Left lung (tissue), 10 donors: ENCODE measurements around the gene CNTD1. TPM values are rescaled to one million over a fixed set of nuclear protein-coding genes. Genes with fewer than 3 reads are reported as not detected.

Experiments
- ATAC-seq: fragments of 200-7000 bp; cut with Tn5 transposase; one replicate; pipeline ENCODE4 v1.9.1; 2020; ENCODE audit warnings: moderate library complexity
- DNase-seq, 4 donors: peaks; one replicate each; pipeline ENCODE4 v3.0.0-alpha.2; 2013 to 2020
- H3K27ac ChIP-seq, 2 donors: fragments of 200-600 bp; sonication (generic) in 1 of 2; one replicate each; pipeline versions ENCODE4 v1.5.0 to v1.8.0; 2020 to 2021
- H3K27me3 ChIP-seq, 2 donors: fragments of 200-600 bp; sonication (generic) in 1 of 2; one replicate each; pipeline versions ENCODE4 v1.5.0 to v1.8.0; 2020 to 2021
- H3K36me3 ChIP-seq, 2 donors: fragments of 200-600 bp; sonication (generic) in 1 of 2; one replicate each; pipeline versions ENCODE4 v1.5.0 to v1.8.0; 2020 to 2021
- H3K4me1 ChIP-seq, 2 donors: fragments of 200-600 bp; one replicate each; pipeline ENCODE4 v1.8.0; 2021
- H3K4me3 ChIP-seq, 2 donors: fragments of 200-600 bp; sonication (generic) in 1 of 2; one replicate each; pipeline versions ENCODE4 v1.5.0 to v1.8.0; 2020 to 2021; ENCODE audit warnings: mild to moderate bottlenecking in 1 of 2
- H3K9me3 ChIP-seq, 2 donors: fragments of 200-600 bp; sonication (generic) in 1 of 2; one replicate each; pipeline versions ENCODE4 v1.5.0 to v1.8.0; 2020 to 2021
- intact Hi-C, 2 donors: fragments of 100-400 bp; cut with DNase I; formaldehyde crosslinking; loops; one replicate each; pipeline versions ENCODE4 v1.11.2 to v1.14.2; 2022
- polyA plus RNA-seq, 6 donors: library from polyadenylated mRNA; unstranded; fragments of 120-200 nt; gene quantifications; one replicate each; pipeline ENCODE4 v1.2.1, GENCODE V29; 2013; ENCODE audit not compliant: insufficient read length in 6 of 6
- total RNA-seq, 2 donors: library from RNA; stranded (reverse); fragmentation: NEBNext Ultra II Directional; extraction: Animal tissue kit (Norgen Biotek cat#: 25700); gene quantifications; one replicate each; pipeline ENCODE4 v1.2.1, GENCODE V29; 2021
- TF ChIP-seq, protein P1 (sequence below), 2 donors: fragments of 200-600 bp; sonication (generic) in 1 of 2; IDR thresholded peaks; one replicate each; pipeline versions ENCODE4 v1.5.0 to v1.8.0; 2021; ENCODE audit warnings: antibody characterized with exemption in 2 of 2
- donor health status: DM: no; HTN: yes; CAD: no.
- donor health status: DM: no; HTN: no; CAD: no.

CNTD1 gene
- total and polyA plus RNA-seq, 8 donors = 1.5 to 3.4 (median 2.6) TPM; not detected in 1

DNA sequence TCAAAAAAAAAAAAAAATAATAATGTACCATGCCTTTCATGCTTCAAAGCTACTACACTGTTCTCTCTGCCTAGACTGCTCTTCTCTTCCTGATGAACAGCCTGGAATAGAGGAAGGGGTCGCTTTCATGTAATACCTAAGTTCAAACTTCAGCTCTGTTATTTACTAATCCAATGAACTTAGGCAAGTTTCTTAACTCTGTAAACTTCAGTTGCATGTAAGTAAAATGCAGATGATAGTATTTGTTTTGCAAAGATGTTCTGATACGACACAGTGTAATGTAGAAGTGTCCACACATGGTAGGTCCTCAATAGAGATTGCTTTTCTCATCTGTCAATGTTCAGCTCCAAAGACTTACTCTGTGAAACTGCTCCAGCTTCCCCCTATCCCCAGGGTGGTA, 6.7 kb upstream of the CNTD1 start:
- DNase-seq (no peak), ATAC-seq (no peak)
- no peak overlapping the region for H3K4me3 ChIP-seq
- no peak overlapping the region for H3K27ac ChIP-seq
- H3K4me1 ChIP-seq = peaks cover 2 to 4% of the 10 kb centered on the region in 2 donors
- intact Hi-C loops = no loop called here
- TF ChIP-seq, protein P1, sequence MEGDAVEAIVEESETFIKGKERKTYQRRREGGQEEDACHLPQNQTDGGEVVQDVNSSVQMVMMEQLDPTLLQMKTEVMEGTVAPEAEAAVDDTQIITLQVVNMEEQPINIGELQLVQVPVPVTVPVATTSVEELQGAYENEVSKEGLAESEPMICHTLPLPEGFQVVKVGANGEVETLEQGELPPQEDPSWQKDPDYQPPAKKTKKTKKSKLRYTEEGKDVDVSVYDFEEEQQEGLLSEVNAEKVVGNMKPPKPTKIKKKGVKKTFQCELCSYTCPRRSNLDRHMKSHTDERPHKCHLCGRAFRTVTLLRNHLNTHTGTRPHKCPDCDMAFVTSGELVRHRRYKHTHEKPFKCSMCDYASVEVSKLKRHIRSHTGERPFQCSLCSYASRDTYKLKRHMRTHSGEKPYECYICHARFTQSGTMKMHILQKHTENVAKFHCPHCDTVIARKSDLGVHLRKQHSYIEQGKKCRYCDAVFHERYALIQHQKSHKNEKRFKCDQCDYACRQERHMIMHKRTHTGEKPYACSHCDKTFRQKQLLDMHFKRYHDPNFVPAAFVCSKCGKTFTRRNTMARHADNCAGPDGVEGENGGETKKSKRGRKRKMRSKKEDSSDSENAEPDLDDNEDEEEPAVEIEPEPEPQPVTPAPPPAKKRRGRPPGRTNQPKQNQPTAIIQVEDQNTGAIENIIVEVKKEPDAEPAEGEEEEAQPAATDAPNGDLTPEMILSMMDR (IDR thresholded peaks at IDR 0.05) = no peak
- H3K9me3 ChIP-seq = no peaks in the 10 kb centered on the region
- H3K36me3 ChIP-seq = peaks cover 0 to 7% of the 10 kb centered on the region in 2 donors
- H3K27me3 ChIP-seq = peaks cover 0 to 23% of the 10 kb centered on the region in 2 donors

DNA sequence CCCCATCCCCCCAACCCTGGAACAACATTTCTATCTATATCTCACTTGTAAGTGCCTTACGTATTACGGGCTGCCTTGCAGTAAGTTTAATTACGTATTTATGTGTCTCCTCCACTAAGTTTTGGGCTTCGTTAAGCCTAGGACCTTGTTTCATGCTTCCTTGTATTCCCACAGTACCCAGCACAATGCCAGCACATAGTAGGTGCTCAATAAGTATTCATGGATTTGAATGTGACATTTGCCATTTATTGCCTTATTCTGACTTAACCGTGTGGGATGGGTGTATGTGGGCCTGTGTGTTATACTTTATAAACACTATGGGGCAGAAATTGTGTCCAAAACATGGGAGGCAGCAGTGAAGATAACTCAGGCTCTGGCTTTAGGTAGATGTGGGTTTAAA, 6.1 kb upstream of the CNTD1 start:
- DNase-seq (no peak), ATAC-seq (no peak)
- Histone ChIP-seq H3K9me3 (no peaks in the 10 kb centered on the region), H3K27ac (no peak overlapping the region), H3K4me1 (peaks cover 8 to 10% of the 10 kb centered on the region in 2 donors), H3K36me3 (peaks cover 0 to 7% of the 10 kb centered on the region in 2 donors), H3K4me3 (no peak overlapping the region), H3K27me3 (peaks cover 0 to 17% of the 10 kb centered on the region in 2 donors)
- intact Hi-C loops = no loop called here
- TF ChIP-seq, protein P1 (IDR thresholded peaks at IDR 0.05) = no peak

DNA sequence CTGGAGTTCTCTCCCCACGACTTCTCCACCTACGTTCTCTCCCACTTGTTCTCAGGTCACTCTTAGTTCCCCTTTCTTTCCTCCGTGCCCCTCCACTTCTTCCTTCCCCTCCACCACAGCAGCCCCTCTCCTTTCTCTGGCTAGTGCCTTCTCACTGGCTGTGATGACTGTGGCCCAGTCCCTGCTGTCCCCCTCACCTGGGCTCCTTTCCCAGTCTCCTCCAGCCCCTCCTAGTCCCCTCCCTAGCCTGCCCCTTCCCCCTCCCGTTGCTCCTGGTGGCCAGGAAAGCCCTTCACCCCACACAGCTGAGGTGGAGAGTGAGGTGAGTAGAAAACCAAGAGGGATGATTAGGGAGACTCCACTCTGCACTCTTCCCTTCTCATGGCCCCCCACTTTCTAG, 3.6 kb upstream of the CNTD1 start:
- peaks cover 0 to 7% of the 10 kb centered on the region in 2 donors for H3K36me3 ChIP-seq
- intact Hi-C loops = no loop called here
- TF ChIP-seq, protein P1 (IDR thresholded peaks at IDR 0.05) = no peak
- no peak overlapping the region for H3K4me3 ChIP-seq
- ATAC-seq (no peak), DNase-seq (no peak)
- no peaks in the 10 kb centered on the region for H3K9me3 ChIP-seq
- peaks cover 0 to 7% of the 10 kb centered on the region in 2 donors for H3K27me3 ChIP-seq
- peaks cover 13 to 23% of the 10 kb centered on the region in 2 donors for H3K4me1 ChIP-seq
- H3K27ac ChIP-seq = no peak overlapping the region

DNA sequence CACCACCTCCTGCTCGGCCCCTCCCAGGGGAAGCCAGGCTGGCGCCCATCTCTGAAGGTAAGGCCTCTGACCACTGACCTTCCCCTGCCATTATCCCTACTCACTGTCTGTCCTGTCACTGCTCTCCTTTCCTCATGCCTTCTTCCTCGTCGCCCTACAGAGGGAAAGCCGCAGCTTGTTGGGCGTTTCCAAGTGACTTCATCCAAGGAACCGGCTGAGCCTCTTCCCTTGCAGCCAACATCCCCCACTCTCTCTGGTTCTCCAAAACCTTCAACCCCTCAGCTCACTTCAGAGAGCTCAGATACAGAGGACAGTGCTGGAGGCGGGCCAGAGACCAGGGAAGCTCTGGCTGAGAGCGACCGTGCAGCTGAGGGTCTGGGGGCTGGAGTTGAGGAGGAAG, 3.2 kb upstream of the CNTD1 start:
- intact Hi-C loops = no loop called here
- TF ChIP-seq, protein P1 (IDR thresholded peaks at IDR 0.05) = no peak
- ATAC-seq (no peak), DNase-seq (peak in 1 of 4 donors; percentile 45)
- peaks cover 0 to 7% of the 10 kb centered on the region in 2 donors for H3K36me3 ChIP-seq
- H3K4me1 ChIP-seq = peaks cover 13 to 23% of the 10 kb centered on the region in 2 donors
- no peaks in the 10 kb centered on the region for H3K9me3 ChIP-seq
- H3K27me3 ChIP-seq = peaks cover 0 to 5% of the 10 kb centered on the region in 2 donors
- no peak overlapping the region for H3K4me3 ChIP-seq
- no peak overlapping the region for H3K27ac ChIP-seq

DNA sequence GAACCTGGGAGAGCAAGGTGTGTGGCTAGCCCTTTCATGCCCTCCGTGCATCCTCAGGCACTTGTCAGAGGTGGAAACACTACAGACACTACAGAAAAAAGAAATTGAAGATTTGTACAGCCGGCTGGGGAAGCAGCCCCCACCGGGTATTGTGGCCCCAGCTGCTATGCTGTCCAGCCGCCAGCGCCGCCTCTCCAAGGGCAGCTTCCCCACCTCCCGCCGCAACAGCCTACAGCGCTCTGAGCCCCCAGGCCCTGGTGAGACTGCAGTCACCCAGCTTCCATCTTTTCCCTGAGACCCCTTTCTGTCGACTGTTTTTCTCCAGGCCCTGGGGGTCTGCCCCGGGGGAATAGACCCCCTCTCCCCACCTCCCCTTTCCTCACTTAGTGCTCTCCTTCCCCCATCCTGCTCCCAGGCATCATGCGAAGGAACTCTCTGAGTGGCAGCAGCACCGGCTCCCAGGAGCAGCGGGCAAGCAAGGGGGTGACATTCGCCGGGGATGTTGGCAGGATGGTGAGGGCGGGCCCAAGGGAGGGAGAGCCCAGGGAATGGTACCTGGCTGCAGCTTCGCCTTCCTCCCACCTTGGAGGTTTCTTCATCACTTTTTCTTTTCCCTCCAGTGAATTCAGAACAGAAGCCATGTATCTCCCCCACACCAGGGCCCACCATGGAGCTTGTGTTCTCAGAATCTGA, 2.4 kb upstream of the CNTD1 start:
- H3K9me3 ChIP-seq = no peaks in the 10 kb centered on the region
- peak in 1 of 4 donors; percentile 77 for DNase-seq
- TF ChIP-seq, protein P1 (IDR thresholded peaks at IDR 0.05) = no peak
- no peak for ATAC-seq
- H3K36me3 ChIP-seq = peaks cover 0 to 7% of the 10 kb centered on the region in 2 donors
- no peak overlapping the region for H3K4me3 ChIP-seq
- intact Hi-C loops = no loop called here
- peak overlapping the region in 1 of 2 donors; percentile 68 for H3K27ac ChIP-seq
- H3K4me1 ChIP-seq = peaks cover 13 to 23% of the 10 kb centered on the region in 2 donors
- no peaks in the 10 kb centered on the region for H3K27me3 ChIP-seq
